ENCODE measurements around the gene ANKRD36.
"Not testable (repeated sequence)": the region's sequence is repeated elsewhere in the genome, so short reads cannot be mapped to it uniquely, and the experiment has no call there.

- not testable (repeated sequence) for TF ChIP-seq POLR2AphosphoS5 (IDR thresholded peaks at IDR 0.05; ENCODE audit: low read length); STAT3 (IDR thresholded peaks at IDR 0.05; ENCODE audit: low read depth, low read length); SIN3A (IDR thresholded peaks at IDR 0.05; ENCODE audit: low read depth, low read length); RFX5 (IDR thresholded peaks at IDR 0.05; ENCODE audit: low read depth, low read length); REST (IDR thresholded peaks at IDR 0.05; ENCODE audit: low read depth, low read length); ZBTB33 (IDR thresholded peaks at IDR 0.05); CBX3 (IDR thresholded peaks at IDR 0.05; ENCODE audit: borderline replicate concordance, low read depth)
Observed at GRCh38 chr2:97082206-97082605, 30.7 kb upstream of the ANKRD36 start.
